Astrocyte (in vitro differentiated cells and primary cell): ENCODE data around the gene CCDC63. TPM values are rescaled to one million over a fixed set of nuclear protein-coding genes. Genes with fewer than 3 reads are reported as not detected.

ENCODE experiments used
- DNase-seq: peaks from one replicate; pipeline ENCODE4 v3.0.0-alpha.2; 2010; ENCODE audit warnings: low read depth
- FAIRE-seq: peaks from 2 replicates; lab custom pipeline; 2011; peaks lifted over from hg19 to GRCh38; lab: Jason Lieb, UNC
- H2AFZ ChIP-seq: 2 replicates; pipeline ENCODE4 v1.6.0; 2012; ENCODE audit warnings: low read depth, low read length, inconsistent platforms
- H3K27ac ChIP-seq: 2 replicates; pipeline ENCODE4 v1.5.1; 2011; ENCODE audit warnings: low read depth, low read length, inconsistent platforms
- H3K27me3 ChIP-seq: 2 replicates; pipeline ENCODE4 v1.6.0; 2011; ENCODE audit warnings: low read length, inconsistent platforms; ENCODE audit not compliant: insufficient read depth
- H3K36me3 ChIP-seq: 2 replicates; pipeline ENCODE4 v1.5.1; 2011; ENCODE audit warnings: low read length, inconsistent platforms; ENCODE audit not compliant: insufficient read depth
- H3K4me1 ChIP-seq: 2 replicates; pipeline ENCODE4 v1.5.1; 2011; ENCODE audit warnings: low read length, inconsistent platforms; ENCODE audit not compliant: insufficient read depth
- H3K4me2 ChIP-seq: 2 replicates; pipeline ENCODE4 v1.6.0; 2012; ENCODE audit warnings: low read length, inconsistent platforms
- H3K4me3 ChIP-seq: 2 replicates; pipeline ENCODE4 v1.5.1; 2011; ENCODE audit warnings: low read depth, mild to moderate bottlenecking, low read length, inconsistent platforms; ENCODE audit not compliant: insufficient read depth
- H3K79me2 ChIP-seq: 2 replicates; pipeline ENCODE4 v1.6.0; 2012; ENCODE audit warnings: mild to moderate bottlenecking, low read length, inconsistent platforms; ENCODE audit not compliant: insufficient read depth
- H3K9ac ChIP-seq: 2 replicates; pipeline ENCODE4 v1.6.0; 2012; ENCODE audit warnings: mild to moderate bottlenecking, low read length, inconsistent platforms
- H3K9me3 ChIP-seq: 2 replicates; pipeline ENCODE4 v1.5.1; 2012; ENCODE audit warnings: low read depth, mild to moderate bottlenecking, low read length, inconsistent platforms; ENCODE audit not compliant: insufficient read depth
- H4K20me1 ChIP-seq: 2 replicates; pipeline ENCODE4 v1.6.0; 2012; ENCODE audit warnings: low read length, inconsistent platforms; ENCODE audit not compliant: insufficient read depth
- H3K27ac Mint-ChIP-seq: one replicate; pipeline ENCODE4 v1.8.0; 2021; ENCODE audit warnings: mild to moderate bottlenecking, mixed read lengths; ENCODE audit not compliant: unreplicated experiment
- H3K27me3 Mint-ChIP-seq: one replicate; pipeline ENCODE4 v1.8.0; 2021; ENCODE audit warnings: low read depth, mixed read lengths; ENCODE audit not compliant: unreplicated experiment
- H3K36me3 Mint-ChIP-seq: one replicate; pipeline ENCODE4 v1.8.0; 2021; ENCODE audit warnings: low read depth, mixed read lengths; ENCODE audit not compliant: unreplicated experiment
- H3K4me1 Mint-ChIP-seq: one replicate; pipeline ENCODE4 v1.8.0; 2021; ENCODE audit warnings: low read depth, mixed read lengths; ENCODE audit not compliant: unreplicated experiment
- H3K4me3 Mint-ChIP-seq: one replicate; pipeline ENCODE4 v1.8.0; 2021; ENCODE audit warnings: mild to moderate bottlenecking, moderate library complexity, mixed read lengths; ENCODE audit not compliant: unreplicated experiment
- H3K9me3 Mint-ChIP-seq: one replicate; pipeline ENCODE4 v1.8.0; 2021; ENCODE audit warnings: mild to moderate bottlenecking, mixed read lengths; ENCODE audit not compliant: unreplicated experiment
- EZH2 ChIP-seq: IDR thresholded peaks from 2 replicates; pipeline ENCODE4 v1.6.1; 2012; ENCODE audit warnings: mild to moderate bottlenecking, low read length, inconsistent platforms; ENCODE audit not compliant: insufficient read depth
- total RNA-seq: library from RNA; stranded (reverse); gene quantifications from 2 replicates; pipeline ENCODE4 v1.2.1, GENCODE V29; 2021
- TF ChIP-seq, protein P1 (sequence below): IDR thresholded peaks from 2 replicates; pipeline ENCODE4 v1.5.1; 2011; ENCODE audit warnings: low read depth, mild to moderate bottlenecking, inconsistent platforms, low read length, moderate library complexity; ENCODE audit not compliant: insufficient read depth

CCDC63 gene
- total RNA-seq, 1 donor from 2014 or later, result 0.30 TPM

DNA sequence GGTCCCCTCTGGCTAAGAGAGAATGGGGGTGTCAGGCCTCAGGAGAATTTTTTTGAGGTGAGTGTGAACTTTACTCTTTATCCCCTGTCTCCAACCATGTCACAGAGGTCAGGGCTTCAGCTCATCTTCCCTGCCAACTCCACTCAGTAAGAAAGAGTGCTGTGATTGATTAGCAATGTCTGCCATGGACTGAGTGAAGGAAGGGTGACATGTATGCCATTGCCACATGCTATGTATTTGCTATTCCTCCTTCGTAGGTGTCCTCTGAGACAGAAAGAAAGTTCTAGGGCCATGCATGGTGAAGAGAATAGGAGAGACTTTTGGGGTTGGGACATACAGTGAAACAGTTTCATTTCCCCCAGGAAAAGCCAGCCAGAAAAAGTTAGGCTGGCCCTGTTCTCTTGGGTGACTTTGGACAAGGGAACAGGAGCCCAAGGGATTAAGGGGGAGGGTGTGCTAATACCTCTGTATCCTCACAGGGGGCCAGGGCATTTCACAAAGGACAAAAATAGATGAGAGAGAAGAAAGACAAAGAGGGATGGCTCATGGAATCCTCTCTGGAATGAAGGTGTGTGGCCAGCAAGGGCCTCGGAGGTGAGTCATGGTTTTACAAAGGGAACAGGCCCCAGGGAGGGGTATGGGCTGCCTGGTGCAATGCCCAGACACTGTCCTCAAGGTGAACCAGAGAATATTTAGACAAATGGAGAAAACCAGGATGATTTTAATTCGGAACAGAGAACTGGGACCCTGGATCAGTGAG lies 87.5 kb downstream of the CCDC63 start:
- H3K27ac ChIP-seq, result no peak overlapping the region
- H4K20me1 ChIP-seq, result no peaks in the 10 kb centered on the region
- H3K4me3 ChIP-seq, result no peak overlapping the region
- Mint-ChIP-seq H3K27ac (peak overlapping the region; percentile 58), H3K9me3 (no peaks in the 10 kb centered on the region), H3K27me3 (peaks cover 7% of the 10 kb centered on the region), H3K4me3 (no peak overlapping the region), H3K36me3 (no peaks in the 10 kb centered on the region), H3K4me1 (peaks cover 14% of the 10 kb centered on the region)
- no peaks in the 10 kb centered on the region for H3K79me2 ChIP-seq
- no peak overlapping the region for H3K9ac ChIP-seq
- no peak overlapping the region for H2AFZ ChIP-seq
- DNase-seq, result peak; percentile 41
- H3K36me3 ChIP-seq, result no peaks in the 10 kb centered on the region
- H3K4me2 ChIP-seq, result peak overlapping the region; percentile 21
- TF ChIP-seq, protein P1, sequence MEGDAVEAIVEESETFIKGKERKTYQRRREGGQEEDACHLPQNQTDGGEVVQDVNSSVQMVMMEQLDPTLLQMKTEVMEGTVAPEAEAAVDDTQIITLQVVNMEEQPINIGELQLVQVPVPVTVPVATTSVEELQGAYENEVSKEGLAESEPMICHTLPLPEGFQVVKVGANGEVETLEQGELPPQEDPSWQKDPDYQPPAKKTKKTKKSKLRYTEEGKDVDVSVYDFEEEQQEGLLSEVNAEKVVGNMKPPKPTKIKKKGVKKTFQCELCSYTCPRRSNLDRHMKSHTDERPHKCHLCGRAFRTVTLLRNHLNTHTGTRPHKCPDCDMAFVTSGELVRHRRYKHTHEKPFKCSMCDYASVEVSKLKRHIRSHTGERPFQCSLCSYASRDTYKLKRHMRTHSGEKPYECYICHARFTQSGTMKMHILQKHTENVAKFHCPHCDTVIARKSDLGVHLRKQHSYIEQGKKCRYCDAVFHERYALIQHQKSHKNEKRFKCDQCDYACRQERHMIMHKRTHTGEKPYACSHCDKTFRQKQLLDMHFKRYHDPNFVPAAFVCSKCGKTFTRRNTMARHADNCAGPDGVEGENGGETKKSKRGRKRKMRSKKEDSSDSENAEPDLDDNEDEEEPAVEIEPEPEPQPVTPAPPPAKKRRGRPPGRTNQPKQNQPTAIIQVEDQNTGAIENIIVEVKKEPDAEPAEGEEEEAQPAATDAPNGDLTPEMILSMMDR, result no peak
- no peak for TF ChIP-seq EZH2
- FAIRE-seq, result no peak
- H3K27me3 ChIP-seq, result peaks cover 4% of the 10 kb centered on the region
- H3K9me3 ChIP-seq, result no peaks in the 10 kb centered on the region
- H3K4me1 ChIP-seq, result peaks cover 9% of the 10 kb centered on the region

DNA sequence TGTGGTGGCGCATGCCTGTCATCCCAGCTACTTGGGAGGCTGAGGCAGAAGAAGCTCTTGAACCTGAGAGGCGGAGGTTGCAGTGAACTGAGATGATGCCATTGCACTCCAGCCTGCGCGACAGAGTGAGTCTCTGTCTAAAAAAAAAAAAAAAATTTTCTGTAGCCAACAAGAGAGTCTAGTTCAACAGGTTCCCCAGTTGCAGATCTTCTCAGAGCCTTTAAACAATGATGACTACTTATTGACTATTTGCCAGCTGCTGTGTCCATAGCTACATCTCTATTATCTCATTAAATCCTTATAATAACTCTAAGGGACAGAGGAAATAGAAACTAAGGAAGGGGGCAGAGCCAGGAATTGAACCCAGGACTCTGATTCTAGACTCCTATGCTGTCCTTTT lies 88.8 kb downstream of the CCDC63 start:
- no peak overlapping the region for H3K4me2 ChIP-seq
- no peak overlapping the region for H2AFZ ChIP-seq
- no peaks in the 10 kb centered on the region for H3K9me3 Mint-ChIP-seq

More for the DNA sequence above, 88.8 kb downstream of the CCDC63 start:
- DNase-seq, result no peak
- no peaks in the 10 kb centered on the region for H3K36me3 ChIP-seq
- TF ChIP-seq, protein P1, result no peak
- TF ChIP-seq EZH2, result no peak
- no peaks in the 10 kb centered on the region for H4K20me1 ChIP-seq
- Mint-ChIP-seq H3K27me3 (peaks cover 8% of the 10 kb centered on the region), H3K27ac (no peak overlapping the region), H3K36me3 (no peaks in the 10 kb centered on the region), H3K4me1 (peaks cover 14% of the 10 kb centered on the region), H3K4me3 (no peak overlapping the region)
- H3K27ac ChIP-seq, result no peak overlapping the region
- no peaks in the 10 kb centered on the region for H3K9me3 ChIP-seq
- H3K4me1 ChIP-seq, result peaks cover 9% of the 10 kb centered on the region
- FAIRE-seq, result no peak
- H3K79me2 ChIP-seq, result no peaks in the 10 kb centered on the region
- H3K9ac ChIP-seq, result no peak overlapping the region
- H3K27me3 ChIP-seq, result peaks cover 4% of the 10 kb centered on the region
- no peak overlapping the region for H3K4me3 ChIP-seq
